D721Med (cell line): ENCODE measurements around the gene CDK11B.
"Not testable (repeated sequence)": the region's sequence is repeated elsewhere in the genome, so short reads cannot be mapped to it uniquely, and the experiment has no call there.

ENCODE experiments used
- DNase-seq: peaks from one replicate; pipeline ENCODE4 v3.0.0; 2011; ENCODE audit warnings: low spot score; ENCODE audit not compliant: insufficient read length
- FAIRE-seq: peaks from 2 replicates; lab custom pipeline; 2011; peaks lifted over from hg19 to GRCh38; lab: Jason Lieb, UNC
- TF ChIP-seq, protein P1 (sequence below): IDR thresholded peaks from 2 replicates; pipeline ENCODE4 v1.5.1; 2012; ENCODE audit warnings: mild to moderate bottlenecking, control low read depth; ENCODE audit not compliant: insufficient read depth; ENCODE audit errors: missing control alignments

CDK11B gene

DNA sequence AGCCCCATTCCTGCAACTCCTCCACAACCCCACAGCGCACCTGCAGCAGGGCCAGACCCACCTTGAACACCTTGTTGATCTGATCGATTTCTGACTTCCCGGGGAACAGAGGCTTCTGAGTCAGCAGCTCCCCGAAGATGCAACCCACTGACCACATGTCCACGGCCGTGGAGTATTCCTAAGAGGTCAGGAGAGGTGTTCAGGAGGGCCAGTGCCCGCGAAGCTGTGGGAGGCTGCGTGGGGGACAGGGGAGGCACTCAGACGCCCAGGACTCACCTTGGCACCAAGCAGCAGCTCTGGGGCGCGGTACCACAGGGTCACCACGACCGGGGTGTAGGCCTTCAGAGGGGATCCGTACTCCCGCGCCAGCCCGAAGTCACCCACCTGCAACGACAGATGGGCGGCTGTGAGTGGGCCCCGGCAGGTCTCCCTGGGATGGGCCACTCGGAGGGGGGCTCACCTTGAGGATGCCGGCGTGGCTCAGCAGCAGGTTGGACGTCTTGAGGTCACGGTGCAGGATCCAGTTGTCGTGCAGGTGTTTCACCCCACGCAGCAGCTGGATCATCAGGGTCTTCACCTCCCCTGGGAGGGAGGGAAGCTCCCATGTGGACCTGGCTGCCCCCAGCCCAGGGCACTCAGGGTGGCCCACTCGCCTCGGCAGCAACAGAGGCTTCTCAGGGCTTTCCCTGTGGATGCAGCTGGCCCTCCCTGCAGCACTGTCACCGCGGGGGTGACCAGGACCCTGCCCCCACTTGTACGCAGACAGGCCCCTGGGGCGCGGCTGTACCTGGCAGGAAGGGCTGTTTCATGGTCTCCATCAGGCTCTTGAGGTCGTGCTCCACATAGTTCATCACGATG is 22.0 kb downstream of the CDK11B start:
- FAIRE-seq, DNase-seq: not testable (repeated sequence)

DNA sequence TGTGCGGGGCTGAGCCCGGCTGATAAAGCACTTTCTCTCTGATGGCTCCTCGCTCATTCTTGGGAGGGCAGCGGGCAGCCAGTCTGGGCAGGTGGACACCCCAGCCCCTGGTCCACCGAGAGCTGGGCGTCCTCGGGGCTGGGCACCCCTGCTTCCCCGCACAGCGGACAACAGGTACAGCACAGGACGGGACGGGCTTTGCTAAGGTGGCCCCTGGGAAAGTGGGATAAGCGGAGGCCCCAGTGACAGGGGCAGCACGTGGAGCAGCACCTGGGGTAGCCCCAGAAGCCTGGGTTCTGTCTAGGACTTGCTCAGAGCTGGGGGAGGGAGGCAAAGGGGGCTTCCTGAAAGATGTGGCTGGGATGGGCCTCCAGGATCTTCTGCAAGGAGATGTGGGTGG is 24.2 kb downstream of the CDK11B start:
- DNase-seq: not testable (repeated sequence)

DNA sequence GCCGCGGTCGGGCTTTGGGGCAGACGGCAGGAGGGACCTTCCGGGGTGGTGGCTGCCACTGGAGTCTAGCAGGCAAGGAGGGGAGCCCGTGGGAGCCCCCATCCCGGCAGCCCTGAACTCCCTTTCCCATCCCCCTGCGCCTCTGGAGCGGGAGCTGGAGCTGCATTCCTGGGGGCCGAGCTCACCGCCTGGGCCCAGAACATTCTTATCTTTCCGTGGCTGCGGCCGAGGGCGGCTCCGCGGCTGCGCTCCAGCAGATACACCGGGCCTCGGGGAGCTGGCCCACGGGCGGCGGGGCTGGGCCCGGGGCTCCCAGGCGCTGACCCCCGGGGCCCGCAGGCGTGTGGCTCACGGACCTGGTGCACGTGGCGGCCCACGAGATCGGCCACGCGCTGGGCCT is 25.4 kb downstream of the CDK11B start:
- not testable (repeated sequence) for FAIRE-seq, DNase-seq

More for the DNA sequence above, 24.2 kb downstream of the CDK11B start:
- not testable (repeated sequence) for FAIRE-seq

DNA sequence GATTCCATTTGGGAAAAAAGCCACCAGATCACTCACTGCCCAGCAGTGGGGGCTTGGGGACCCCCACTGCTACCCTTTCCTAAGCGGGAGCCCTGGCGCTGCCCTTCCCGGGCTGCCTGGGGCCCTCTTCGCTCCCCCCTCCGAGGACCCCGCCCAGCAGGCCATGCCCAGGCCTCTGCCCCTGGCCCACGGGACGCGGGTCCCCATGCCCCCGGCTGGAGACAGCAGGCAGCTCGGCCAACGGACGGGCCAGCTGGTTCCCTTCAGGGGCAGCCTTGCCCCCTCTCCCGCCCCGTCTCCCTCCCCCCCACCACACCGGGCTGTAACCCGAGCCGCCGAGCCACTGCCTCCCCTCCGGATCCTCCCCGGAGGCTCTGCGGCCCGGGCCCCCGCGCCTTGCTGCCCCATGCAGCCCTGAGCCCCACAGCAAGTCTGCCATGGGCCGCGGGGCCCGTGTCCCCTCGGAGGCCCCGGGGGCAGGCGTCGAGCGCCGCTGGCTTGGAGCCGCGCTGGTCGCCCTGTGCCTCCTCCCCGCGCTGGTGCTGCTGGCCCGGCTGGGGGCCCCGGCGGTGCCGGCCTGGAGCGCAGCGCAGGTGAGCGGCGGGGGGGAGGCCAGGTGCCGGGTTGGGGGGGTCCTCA is 26.9 kb downstream of the CDK11B start, which contains the start of gene MMP23B:
TSS of gene MMP23B (plus strand) at position 392 of the 639 bp plus-strand sequence. CDS start at position 438, 46 bp downstream.
- FAIRE-seq (no peak), DNase-seq (no peak)
- TF ChIP-seq, protein P1, sequence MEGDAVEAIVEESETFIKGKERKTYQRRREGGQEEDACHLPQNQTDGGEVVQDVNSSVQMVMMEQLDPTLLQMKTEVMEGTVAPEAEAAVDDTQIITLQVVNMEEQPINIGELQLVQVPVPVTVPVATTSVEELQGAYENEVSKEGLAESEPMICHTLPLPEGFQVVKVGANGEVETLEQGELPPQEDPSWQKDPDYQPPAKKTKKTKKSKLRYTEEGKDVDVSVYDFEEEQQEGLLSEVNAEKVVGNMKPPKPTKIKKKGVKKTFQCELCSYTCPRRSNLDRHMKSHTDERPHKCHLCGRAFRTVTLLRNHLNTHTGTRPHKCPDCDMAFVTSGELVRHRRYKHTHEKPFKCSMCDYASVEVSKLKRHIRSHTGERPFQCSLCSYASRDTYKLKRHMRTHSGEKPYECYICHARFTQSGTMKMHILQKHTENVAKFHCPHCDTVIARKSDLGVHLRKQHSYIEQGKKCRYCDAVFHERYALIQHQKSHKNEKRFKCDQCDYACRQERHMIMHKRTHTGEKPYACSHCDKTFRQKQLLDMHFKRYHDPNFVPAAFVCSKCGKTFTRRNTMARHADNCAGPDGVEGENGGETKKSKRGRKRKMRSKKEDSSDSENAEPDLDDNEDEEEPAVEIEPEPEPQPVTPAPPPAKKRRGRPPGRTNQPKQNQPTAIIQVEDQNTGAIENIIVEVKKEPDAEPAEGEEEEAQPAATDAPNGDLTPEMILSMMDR: no peak

DNA sequence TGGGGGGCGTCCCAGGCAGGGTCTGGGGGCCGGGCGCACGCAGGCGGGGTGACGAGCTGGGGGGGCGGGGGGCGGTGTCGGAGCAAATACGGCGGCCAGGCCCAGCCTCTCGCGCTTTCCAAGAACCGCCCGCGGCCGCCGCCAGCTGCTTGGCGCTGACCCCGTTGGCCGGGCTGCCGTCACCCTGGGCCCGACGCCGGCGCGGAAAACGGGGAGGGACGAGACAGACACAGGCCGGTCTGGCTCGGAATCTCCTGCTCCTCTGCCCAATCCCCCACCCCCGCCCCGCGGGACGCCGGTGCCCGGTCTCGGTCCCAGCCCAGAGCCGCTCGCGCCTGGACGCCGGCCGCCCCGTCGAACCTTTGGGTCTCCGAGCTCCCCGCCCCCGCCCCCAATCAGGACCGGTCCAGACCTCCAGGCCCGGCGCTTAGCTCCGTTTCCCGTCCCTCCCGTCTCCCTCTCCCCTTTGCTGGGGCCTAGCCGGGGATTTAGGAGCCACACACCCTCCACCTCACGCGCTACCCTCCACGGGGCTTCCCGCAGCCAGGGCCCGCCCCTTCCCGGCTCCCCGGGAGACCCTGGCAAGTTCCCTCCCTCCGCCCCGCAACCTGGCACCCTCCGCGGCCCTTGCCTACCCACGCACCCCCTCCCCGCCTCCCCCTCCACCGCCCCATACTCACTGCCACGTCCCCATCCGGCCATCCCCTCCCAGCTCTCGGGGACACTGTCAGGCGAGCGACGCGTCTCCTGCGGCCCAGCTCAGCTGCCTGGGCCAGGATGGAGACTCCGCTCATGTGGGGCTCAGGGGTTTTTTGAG is 27.6 kb downstream of the CDK11B start:
- FAIRE-seq (no peak), DNase-seq (no peak)
- TF ChIP-seq, protein P1: no peak

DNA sequence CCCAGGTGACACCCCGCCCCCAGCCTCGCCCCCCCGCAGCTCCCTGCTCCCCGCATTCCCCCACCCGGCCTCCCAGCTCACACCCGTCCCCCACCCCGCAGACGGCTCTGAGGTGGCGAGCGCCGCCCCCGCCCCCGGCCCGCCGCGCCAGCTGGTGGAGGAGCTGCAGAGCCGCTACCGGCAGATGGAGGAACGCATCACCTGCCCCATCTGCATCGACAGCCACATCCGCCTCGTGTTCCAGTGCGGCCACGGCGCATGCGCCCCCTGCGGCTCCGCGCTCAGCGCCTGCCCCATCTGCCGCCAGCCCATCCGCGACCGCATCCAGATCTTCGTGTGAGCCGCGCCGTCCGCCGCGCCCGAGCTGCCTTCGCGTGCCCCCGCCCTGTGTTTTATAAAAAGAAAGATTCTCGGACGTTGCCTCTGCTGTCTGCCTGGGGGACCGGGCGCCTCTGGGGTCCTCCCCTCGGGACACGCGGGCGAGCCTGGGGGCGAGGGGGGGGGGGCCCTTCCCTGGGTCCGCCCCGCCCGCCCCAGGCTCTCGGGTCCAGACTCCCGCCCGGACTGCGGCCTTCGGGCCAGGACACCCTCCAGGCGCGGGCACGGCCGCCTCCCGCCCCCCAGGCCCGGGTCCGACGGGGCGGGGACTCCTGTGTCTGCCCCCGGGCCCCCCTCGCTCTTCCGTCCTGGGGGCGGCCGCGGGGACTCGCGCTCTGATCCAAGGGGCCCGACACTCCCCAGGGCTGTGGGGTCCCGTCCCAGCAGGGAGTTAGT is 28.4 kb downstream of the CDK11B start:
- TF ChIP-seq, protein P1: no peak
- FAIRE-seq: no peak
- no peak for DNase-seq

DNA sequence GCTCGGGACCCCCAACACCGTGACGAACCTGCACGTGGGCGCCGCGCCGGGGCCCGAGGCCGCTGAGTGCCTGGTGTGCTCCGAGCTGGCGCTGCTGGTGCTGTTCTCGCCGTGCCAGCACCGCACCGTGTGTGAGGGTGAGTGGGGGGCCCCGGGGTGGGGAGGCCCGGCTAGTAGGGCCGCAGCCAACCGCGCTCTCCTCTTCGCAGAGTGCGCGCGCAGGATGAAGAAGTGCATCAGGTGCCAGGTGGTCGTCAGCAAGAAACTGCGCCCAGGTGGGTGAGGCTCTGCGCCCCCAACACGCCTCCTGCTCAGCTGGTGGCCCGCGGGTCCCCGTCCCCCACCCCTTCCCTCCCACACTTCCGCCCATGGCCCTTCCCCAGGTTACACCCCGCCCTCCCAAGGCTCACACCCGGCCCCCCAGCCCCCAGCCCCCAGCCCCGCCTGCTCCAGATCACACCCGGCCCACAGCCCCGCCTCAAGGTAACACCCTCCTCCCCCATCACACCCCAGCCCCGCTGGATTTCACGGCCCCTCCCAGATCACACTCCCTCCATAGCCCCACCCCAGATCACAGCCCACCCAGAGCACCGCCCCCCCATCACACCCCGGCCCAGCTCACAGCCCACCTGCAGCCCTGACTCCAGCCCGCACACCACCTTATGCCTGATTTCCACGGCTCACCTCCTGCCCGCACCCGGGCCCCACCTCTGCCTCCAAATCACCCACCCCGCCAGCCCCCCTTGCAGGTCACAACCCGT is 29.2 kb downstream of the CDK11B start:
- TF ChIP-seq, protein P1: no peak
- no peak for DNase-seq
- no peak for FAIRE-seq
